ENCODE data around the gene SAT1.

SAT1 gene

DNA sequence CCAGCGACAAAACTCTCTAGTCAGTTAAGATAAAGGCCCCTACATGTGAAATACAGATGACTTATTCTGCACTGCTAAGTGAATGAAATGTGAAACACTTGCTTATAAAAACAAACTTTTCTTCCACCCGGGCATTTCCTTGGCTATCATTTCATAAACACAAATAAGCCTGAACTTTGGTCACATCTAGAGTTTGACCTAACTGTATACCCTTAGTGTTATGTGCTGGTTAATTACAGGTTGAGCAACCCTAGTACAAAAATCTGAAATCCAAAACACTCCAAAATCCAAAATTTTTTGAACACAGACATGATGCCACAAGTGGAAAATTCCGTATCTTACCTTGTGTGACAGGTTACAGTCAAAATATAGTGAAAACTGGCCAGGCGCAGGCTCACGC lies 45.9 kb downstream of the SAT1 start:
- Mint-ChIP-seq H3K36me3 (peaks cover 2% of the 10 kb centered on the region), H3K27me3 (no peaks in the 10 kb centered on the region), H3K4me1 (peaks cover 3% of the 10 kb centered on the region), H3K9me3 (no peaks in the 10 kb centered on the region), H3K27ac (no peak overlapping the region), H3K4me3 (no peak overlapping the region)
- ATAC-seq (ENCODE audit: low read depth): no peak
- no peak for DNase-seq (ENCODE audit: low spot score in 2 of 2)

DNA sequence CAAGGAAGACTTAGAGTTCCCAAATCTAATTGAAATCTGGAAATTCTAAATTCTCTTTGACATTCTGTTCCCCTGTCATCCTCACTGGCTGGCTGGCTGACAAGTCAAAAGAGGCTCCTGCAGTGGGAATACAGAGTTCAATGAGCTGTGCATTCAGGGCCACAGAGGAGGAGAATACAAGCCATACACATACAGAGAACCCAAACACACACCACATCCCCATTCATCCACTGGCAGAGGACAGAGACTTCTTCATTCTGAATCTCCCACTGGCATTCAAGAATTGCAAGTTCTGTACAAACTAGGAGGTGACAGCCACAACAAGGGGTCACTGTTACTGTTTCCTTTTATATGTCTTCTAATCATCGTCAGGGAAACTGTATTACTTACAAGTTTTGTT lies 49.7 kb downstream of the SAT1 start:
- Mint-ChIP-seq H3K27ac (no peak overlapping the region), H3K9me3 (no peaks in the 10 kb centered on the region), H3K4me3 (no peak overlapping the region), H3K4me1 (no peaks in the 10 kb centered on the region), H3K36me3 (peaks cover 2% of the 10 kb centered on the region), H3K27me3 (no peaks in the 10 kb centered on the region)
- ATAC-seq (ENCODE audit: low read depth) (no peak), DNase-seq (ENCODE audit: low spot score in 2 of 2) (no peak)
